Hepatocyte (in vitro differentiated cells): Measurements from ENCODE around the gene TANC1. TPM values are rescaled to one million over a fixed set of nuclear protein-coding genes. Genes with fewer than 3 reads are reported as not detected.

ENCODE experiments used
- DNase-seq: peaks from one replicate; pipeline ENCODE4 v3.0.0-alpha.2; 2016; ENCODE audit warnings: low spot score
- H2AFZ ChIP-seq: fragments of 200-600 bp; sonication (generic); 2 replicates; pipeline ENCODE4 v1.6.0; 2016; ENCODE audit warnings: antibody characterized with exemption, mild to moderate bottlenecking
- H3K27ac ChIP-seq: fragments of 200-600 bp; sonication (generic); 2 replicates; pipeline ENCODE4 v1.5.1; 2016; ENCODE audit warnings: mild to moderate bottlenecking
- H3K27me3 ChIP-seq: fragments of 200-600 bp; sonication (generic); 2 replicates; pipeline ENCODE4 v1.6.1; 2016
- H3K36me3 ChIP-seq: fragments of 200-600 bp; sonication (generic); replicated peaks from 2 replicates; pipeline ENCODE4 v1.5.1; 2016; ENCODE audit warnings: low read depth; ENCODE audit not compliant: insufficient read depth
- H3K4me1 ChIP-seq: fragments of 200-600 bp; sonication (generic); 2 replicates; pipeline ENCODE4 v1.5.1; 2016; ENCODE audit warnings: mild to moderate bottlenecking, moderate library complexity; ENCODE audit not compliant: insufficient read depth
- H3K4me2 ChIP-seq: fragments of 200-600 bp; sonication (generic); 2 replicates; pipeline ENCODE4 v1.6.0; 2016
- H3K4me3 ChIP-seq: fragments of 200-600 bp; sonication (generic); 2 replicates; pipeline ENCODE4 v1.5.1; 2016; ENCODE audit warnings: mild to moderate bottlenecking
- H3K79me2 ChIP-seq: fragments of 200-600 bp; sonication (generic); 2 replicates; pipeline ENCODE4 v1.6.0; 2017; ENCODE audit warnings: mild to moderate bottlenecking
- H3K9me2 ChIP-seq: fragments of 200-600 bp; sonication (generic); replicated peaks from 2 replicates; pipeline ENCODE4 v1.6.0; 2017; ENCODE audit warnings: mild to moderate bottlenecking; ENCODE audit not compliant: insufficient read depth
- H3K9me3 ChIP-seq: fragments of 200-600 bp; sonication (generic); 2 replicates; pipeline ENCODE4 v1.5.1; 2016; ENCODE audit warnings: low read depth, mild to moderate bottlenecking
- H4K20me1 ChIP-seq: fragments of 200-600 bp; sonication (generic); 2 replicates; pipeline ENCODE4 v1.6.0; 2016; ENCODE audit warnings: mild to moderate bottlenecking; ENCODE audit not compliant: insufficient read depth, poor library complexity, severe bottlenecking
- CTCF ChIP-seq: fragments of 200-600 bp; sonication (generic); IDR thresholded peaks from 2 replicates; pipeline ENCODE4 v1.5.1; 2016; ENCODE audit warnings: antibody characterized with exemption, mild to moderate bottlenecking; ENCODE audit not compliant: poor library complexity
- EZH2 ChIP-seq: fragments of 200-600 bp; sonication (generic); IDR thresholded peaks from 2 replicates; pipeline ENCODE4 v1.6.1; 2016; ENCODE audit warnings: antibody characterized with exemption, mild to moderate bottlenecking, borderline replicate concordance
- EZH2phosphoT487 ChIP-seq: fragments of 200-600 bp; sonication (generic); IDR thresholded peaks from one replicate; pipeline ENCODE4 v1.6.1; 2018; ENCODE audit warnings: antibody characterized with exemption, mild to moderate bottlenecking, low read depth, moderate library complexity; ENCODE audit not compliant: unreplicated experiment, severe bottlenecking
- WGBS: methylation state at CpG from one replicate; pipeline ENCODE4 v1.1.6; 2016; ENCODE audit warnings: low lambda C conversion rate; ENCODE audit errors: missing lambda C conversion rate; 5-methylcytosine and 5-hydroxymethylcytosine counted together
- polyA plus RNA-seq: library from polyadenylated mRNA; unstranded; fragments of >200 nt; fragmentation: Nextera tagmentation; extraction: Ambion mirVana; gene quantifications from 2 replicates; pipeline ENCODE4 v1.2.1, GENCODE V29; 2016
- total RNA-seq: library from RNA; depleted of rRNA; stranded (reverse); fragments of >200 nt; gene quantifications from 2 replicates; pipeline ENCODE4 v1.2.3, GENCODE V29; 2014

TANC1 gene
- total and polyA plus RNA-seq, 2 experiments from 2014 or later, result 8.3 to 18.5 TPM

GRCh38 chr2:159202568-159203071, 234.2 kb downstream of the TANC1 start:
- Histone ChIP-seq H3K27ac (peak overlapping the region; percentile 5), H3K4me2 (peak overlapping the region; percentile 23)
- WGBS, result 51% methylated on average over 4 of the region's 4 CpGs

GRCh38 chr2:159204381-159205144, 236.1 kb downstream of the TANC1 start:
- WGBS, result 96% methylated on average over 15 of the region's 15 CpGs
- no peaks in the 10 kb centered on the region for H4K20me1 ChIP-seq
- H3K27me3 ChIP-seq, result no peaks in the 10 kb centered on the region
- no peaks in the 10 kb centered on the region for H3K4me1 ChIP-seq
- TF ChIP-seq CTCF, result no peak
- TF ChIP-seq EZH2, result no peak
- TF ChIP-seq EZH2phosphoT487, result no peak
- H3K9me2 ChIP-seq, result no peaks in the 10 kb centered on the region
- no peak overlapping the region for H3K4me2 ChIP-seq
- H3K36me3 ChIP-seq, result no peaks in the 10 kb centered on the region
- no peak for DNase-seq
- H3K27ac ChIP-seq, result no peak overlapping the region
- H3K9me3 ChIP-seq, result no peaks in the 10 kb centered on the region
- no peak overlapping the region for H3K4me3 ChIP-seq
- H3K79me2 ChIP-seq, result no peaks in the 10 kb centered on the region
- no peak overlapping the region for H2AFZ ChIP-seq

More at GRCh38 chr2:159202568-159203071, 234.2 kb downstream of the TANC1 start:
- Histone ChIP-seq H3K9me2 (no peaks in the 10 kb centered on the region), H3K27me3 (no peaks in the 10 kb centered on the region), H4K20me1 (no peaks in the 10 kb centered on the region), H3K4me1 (no peaks in the 10 kb centered on the region), H3K36me3 (no peaks in the 10 kb centered on the region), H3K4me3 (no peak overlapping the region), H3K79me2 (no peaks in the 10 kb centered on the region), H3K9me3 (no peaks in the 10 kb centered on the region), H2AFZ (no peak overlapping the region)
- peak; percentile 61 for DNase-seq
- TF ChIP-seq EZH2phosphoT487, result no peak
- TF ChIP-seq CTCF, result no peak
- TF ChIP-seq EZH2, result no peak

GRCh38 chr2:159206736-159207380, 238.4 kb downstream of the TANC1 start:
- Histone ChIP-seq H2AFZ (no peak overlapping the region), H3K9me3 (no peaks in the 10 kb centered on the region), H4K20me1 (no peaks in the 10 kb centered on the region), H3K4me2 (no peak overlapping the region), H3K9me2 (no peaks in the 10 kb centered on the region), H3K36me3 (no peaks in the 10 kb centered on the region), H3K27ac (no peak overlapping the region), H3K79me2 (no peaks in the 10 kb centered on the region), H3K27me3 (no peaks in the 10 kb centered on the region), H3K4me3 (no peak overlapping the region), H3K4me1 (peaks cover 2% of the 10 kb centered on the region)
- TF ChIP-seq CTCF, result no peak
- no peak for TF ChIP-seq EZH2phosphoT487
- TF ChIP-seq EZH2, result no peak
- DNase-seq, result no peak
- 60% methylated on average over 6 of the region's 6 CpGs for WGBS
